Esophagus muscularis mucosa (tissue), 4 donors: ENCODE measurements around the gene PDE4A. TPM values are rescaled to one million over a fixed set of nuclear protein-coding genes. Genes with fewer than 3 reads are reported as not detected.

ENCODE experiments used
- DNase-seq: peaks from one replicate; pipeline ENCODE4 v3.0.0-alpha.2; 2017; ENCODE audit errors: extremely low spot score
- H3K27ac ChIP-seq, 4 donors: fragments of 200-600 bp; sonication (generic); replicated peaks in 1 of 4; 1 replicate in 3 of 4; 2 replicates in 1 of 4; pipeline ENCODE4 v1.5.1; 2016 to 2019; ENCODE audit warnings: mild to moderate bottlenecking in 1 of 4
- H3K27me3 ChIP-seq, 4 donors: fragments of 200-600 bp; sonication (generic); one replicate each; pipeline versions ENCODE4 v1.5.1 to v1.6.0; 2016 to 2019
- H3K36me3 ChIP-seq, 4 donors: fragments of 200-600 bp; sonication (generic); one replicate each; pipeline ENCODE4 v1.5.1; 2016 to 2019
- H3K4me1 ChIP-seq, 4 donors: fragments of 200-600 bp; sonication (generic); one replicate each; pipeline ENCODE4 v1.5.1; 2016 to 2019
- H3K4me3 ChIP-seq, 4 donors: fragments of 200-600 bp; sonication (generic); 1 replicate in 2 of 4; 2 replicates in 2 of 4; pipeline ENCODE4 v1.5.1; 2016 to 2019; ENCODE audit warnings: mild to moderate bottlenecking in 4 of 4, moderate library complexity in 1 of 4
- H3K9me3 ChIP-seq, 4 donors: fragments of 200-600 bp; sonication (generic); 1 replicate in 3 of 4; 2 replicates in 1 of 4; pipeline ENCODE4 v1.5.1; 2016 to 2019
- CTCF ChIP-seq, 3 experiments: fragments of 200-600 bp in 2 of 3; fragments of 450-650 bp in 1 of 3; sonication (generic) in 2 of 3; IDR thresholded peaks; one replicate each; pipeline ENCODE4 v1.5.1; 2017 to 2019; ENCODE audit warnings: antibody characterized with exemption in 3 of 3, mild to moderate bottlenecking in 2 of 3, moderate library complexity in 1 of 3
- EP300 ChIP-seq: sonication (generic); formaldehyde crosslinking; IDR thresholded peaks from one replicate; pipeline ENCODE4 v1.6.1; 2017; ENCODE audit warnings: antibody characterized with exemption
- POLR2A ChIP-seq: fragments of 450-650 bp; IDR thresholded peaks from one replicate; pipeline ENCODE4 v1.6.1; 2017; ENCODE audit warnings: antibody characterized with exemption, moderate library complexity, mild to moderate bottlenecking, low read depth
- POLR2AphosphoS5 ChIP-seq, 2 donors: sonication (generic); formaldehyde crosslinking; IDR thresholded peaks; one replicate each; pipeline ENCODE4 v1.6.1; 2017; ENCODE audit warnings: antibody characterized with exemption in 2 of 2
- WGBS: methylation state at CpG from one replicate; pipeline ENCODE4 v1.1.5; 2018; 5-methylcytosine and 5-hydroxymethylcytosine counted together
- intact Hi-C: fragments of 100-400 bp; cut with DNase I; formaldehyde crosslinking; loops from one replicate; pipeline ENCODE4 v1.15.1; 2023
- total RNA-seq, 4 donors: library from RNA; depleted of rRNA; stranded (reverse); fragments of >200 nt; gene quantifications; one replicate each; pipeline versions ENCODE4 v1.1.0 to v1.2.1, GENCODE V29; 2016

Gene PDE4A
- total RNA-seq, 4 donors from 2014 or later: 11.6 to 24.5 (median 14.1) TPM

- WGBS: 88% methylated on average over 12 of the region's 24 CpGs
- no peaks in the 10 kb centered on the region for H3K9me3 ChIP-seq
- TF ChIP-seq POLR2AphosphoS5 (IDR thresholded peaks at IDR 0.05) (no peak), POLR2A (no peak), EP300 (no peak), CTCF (IDR thresholded peaks at IDR 0.05) (no peak)
These were observed 79.4 kb downstream of the PDE4A start for GRCh38 chr19:10499550-10500246.

GRCh38 chr19:10500247-10500592 is 79.9 kb downstream of the PDE4A start:
- 95% methylated on average over 2 of the region's 2 CpGs for WGBS
- TF ChIP-seq EP300 (no peak), CTCF (IDR thresholded peaks at IDR 0.05) (no peak), POLR2AphosphoS5 (IDR thresholded peaks at IDR 0.05) (no peak), POLR2A (no peak)
- H3K36me3 ChIP-seq: peaks cover 31 to 50% (median 47%) of the 10 kb centered on the region in 4 donors
- intact Hi-C loops: loop anchor here (5.0 kb wide), 2 partner anchors 52 to 67 kb away; partner anchors contain the start of genes CDKN2D and KRI1
- no peaks in the 10 kb centered on the region for H3K27me3 ChIP-seq
- no peak overlapping the region for H3K4me3 ChIP-seq
- H3K27ac ChIP-seq: no peak overlapping the region
- H3K4me1 ChIP-seq: peaks cover 27 to 67% (median 61%) of the 10 kb centered on the region in 4 donors
- H3K9me3 ChIP-seq: no peaks in the 10 kb centered on the region
- no peak for DNase-seq

More at GRCh38 chr19:10499550-10500246, 79.4 kb downstream of the PDE4A start:
- DNase-seq: no peak
- no peak overlapping the region for H3K4me3 ChIP-seq
- intact Hi-C loops: loop anchor here (5.0 kb wide), 2 partner anchors 53 to 68 kb away; partner anchors contain the start of genes CDKN2D and KRI1
- peaks cover 36 to 55% (median 52%) of the 10 kb centered on the region in 4 donors for H3K36me3 ChIP-seq
- no peak overlapping the region for H3K27ac ChIP-seq
- H3K27me3 ChIP-seq: no peaks in the 10 kb centered on the region
- peaks cover 27 to 67% (median 61%) of the 10 kb centered on the region in 4 donors for H3K4me1 ChIP-seq

GRCh38 chr19:10501971-10502523 is 81.7 kb downstream of the PDE4A start:
- peaks cover 27 to 63% (median 62%) of the 10 kb centered on the region in 4 donors for H3K4me1 ChIP-seq
- intact Hi-C loops: loop anchor here (5.0 kb wide), 2 partner anchors 50 to 65 kb away; partner anchors contain the start of genes CDKN2D and KRI1
- DNase-seq: no peak

GRCh38 chr19:10502524-10503001 is 82.2 kb downstream of the PDE4A start:
- Histone ChIP-seq H3K36me3 (peaks cover 16 to 26% (median 24%) of the 10 kb centered on the region in 4 donors), H3K9me3 (no peaks in the 10 kb centered on the region), H3K27me3 (no peaks in the 10 kb centered on the region), H3K27ac (peak overlapping the region; percentile 97 to 99 (median 98)), H3K4me3 (peak overlapping the region; percentile 79 to 100 (median 94)), H3K4me1 (peaks cover 27 to 58% (median 57%) of the 10 kb centered on the region in 4 donors)
- intact Hi-C loops: loop anchor here (5.0 kb wide), 2 partner anchors 50 to 65 kb away; partner anchors contain the start of genes CDKN2D and KRI1
- no CpG with 5 or more reads among the region's 65 CpGs for WGBS
- TF ChIP-seq POLR2A (peak; percentile 30), POLR2AphosphoS5 (IDR thresholded peaks at IDR 0.05) (peak; percentile 78 to 85), CTCF (IDR thresholded peaks at IDR 0.05) (peak in 2 of 3 experiments; percentile 3 to 22), EP300 (no peak)
- DNase-seq: peak; percentile 96

More at GRCh38 chr19:10501971-10502523, 81.7 kb downstream of the PDE4A start:
- Histone ChIP-seq H3K27me3 (no peaks in the 10 kb centered on the region), H3K9me3 (no peaks in the 10 kb centered on the region), H3K4me3 (peak overlapping the region; percentile 79 to 100 (median 94)), H3K36me3 (peaks cover 20 to 32% (median 29%) of the 10 kb centered on the region in 4 donors), H3K27ac (peak overlapping the region; percentile 97 to 99 (median 98))
- WGBS: 2% methylated on average over 15 of the region's 35 CpGs
- peak in 1 of 2 donors; percentile 20 for TF ChIP-seq POLR2AphosphoS5 (IDR thresholded peaks at IDR 0.05)
- TF ChIP-seq POLR2A: no peak
- TF ChIP-seq CTCF (IDR thresholded peaks at IDR 0.05): no peak
- no peak for TF ChIP-seq EP300
